WTC11 (cell line): ENCODE data around the gene AP5B1. TPM values are rescaled to one million over a fixed set of nuclear protein-coding genes. Genes with fewer than 3 reads are reported as not detected.
A peak's percentile ranks its signal among the peaks of the same experiment; 100 is the strongest.

ENCODE experiments used
- ATAC-seq: fragments of 200-7000 bp; cut with Tn5 transposase; 2 replicates; pipeline ENCODE4 v1.10.0; 2021; ENCODE audit warnings: mild to moderate bottlenecking, moderate library complexity
- CTCF ChIA-PET: fragments of 300-600 bp; sonication (Branson Sonifier 250); formaldehyde crosslinking; loops from one replicate; lab custom pipeline; 2021; ENCODE audit warnings: antibody characterized with exemption; lab: Charles Lee
- POLR2A ChIA-PET: fragments of 350-600 bp; sonication (Branson Sonifier 250); formaldehyde crosslinking; loops from one replicate; lab custom pipeline; 2021; ENCODE audit warnings: antibody characterized with exemption; lab: Charles Lee
- DNase-seq: peaks from one replicate; pipeline ENCODE4 v3.0.0; 2021; ENCODE audit warnings: low spot score
- H3K27ac Mint-ChIP-seq: 2 replicates; pipeline ENCODE4 v1.8.0; 2021; ENCODE audit warnings: mixed read lengths
- H3K27me3 Mint-ChIP-seq: 2 replicates; pipeline ENCODE4 v1.8.0; 2021; ENCODE audit warnings: low read depth, mild to moderate bottlenecking, moderate library complexity, mixed read lengths
- H3K36me3 Mint-ChIP-seq: 2 replicates; pipeline ENCODE4 v1.8.0; 2021; ENCODE audit warnings: mixed read lengths
- H3K4me1 Mint-ChIP-seq: 2 replicates; pipeline ENCODE4 v1.8.0; 2022; ENCODE audit warnings: mixed read lengths
- H3K4me3 Mint-ChIP-seq: 2 replicates; pipeline ENCODE4 v1.8.0; 2021; ENCODE audit warnings: mild to moderate bottlenecking, moderate library complexity, mixed read lengths
- H3K9me3 Mint-ChIP-seq: 2 replicates; pipeline ENCODE4 v1.8.0; 2021; ENCODE audit warnings: mixed read lengths
- CREM ChIP-seq: sonication (generic); formaldehyde crosslinking; IDR thresholded peaks from 2 replicates; pipeline ENCODE4 v1.8.1; 2022; ENCODE audit warnings: mild to moderate bottlenecking, missing genetic modification reagents, moderate library complexity
- ETV6 ChIP-seq: sonication (generic); formaldehyde crosslinking; IDR thresholded peaks from 2 replicates; pipeline ENCODE4 v1.8.1; 2022; ENCODE audit warnings: mild to moderate bottlenecking, missing genetic modification reagents
- GABPB1 ChIP-seq: sonication (generic); formaldehyde crosslinking; IDR thresholded peaks from 2 replicates; pipeline ENCODE4 v1.8.1; 2023; ENCODE audit warnings: mild to moderate bottlenecking, missing genetic modification reagents
- NFATC4 ChIP-seq: fragments of 250-450 bp; sonication (Bioruptor Pico); IDR thresholded peaks from 2 replicates; pipeline ENCODE4 v1.9.0; 2021; ENCODE audit warnings: mild to moderate bottlenecking
- SP1 ChIP-seq: sonication (generic); formaldehyde crosslinking; conservative IDR thresholded peaks from 2 replicates; pipeline ENCODE4 v1.8.1; 2022; ENCODE audit warnings: missing genetic modification reagents
- TCF7 ChIP-seq: sonication (generic); formaldehyde crosslinking; IDR thresholded peaks from 2 replicates; pipeline ENCODE4 v1.8.0; 2022; ENCODE audit warnings: mild to moderate bottlenecking, low read depth, missing genetic modification reagents, moderate library complexity
- ZNF121 ChIP-seq: sonication (generic); formaldehyde crosslinking; IDR thresholded peaks from 2 replicates; pipeline ENCODE4 v1.8.0; 2023; ENCODE audit warnings: missing genetic modification reagents
- ZNF219 ChIP-seq: sonication (generic); formaldehyde crosslinking; IDR thresholded peaks from 2 replicates; pipeline ENCODE4 v1.8.0; 2023; ENCODE audit warnings: missing genetic modification reagents, mild to moderate bottlenecking, borderline replicate concordance
- ZNF232 ChIP-seq: sonication (generic); formaldehyde crosslinking; IDR thresholded peaks from 2 replicates; pipeline ENCODE4 v1.8.0; 2022; ENCODE audit warnings: mild to moderate bottlenecking, missing genetic modification reagents
- ZNF317 ChIP-seq: sonication (generic); formaldehyde crosslinking; IDR thresholded peaks from 2 replicates; pipeline ENCODE4 v1.8.1; 2023; ENCODE audit warnings: low read depth, mild to moderate bottlenecking, moderate library complexity, missing genetic modification reagents, borderline replicate concordance
- total RNA-seq: library from RNA; stranded (reverse); gene quantifications from 3 replicates; pipeline ENCODE4 v1.2.3, GENCODE V29; 2021
- TF ChIP-seq, protein P1 (sequence below): sonication (generic); formaldehyde crosslinking; IDR thresholded peaks from 2 replicates; pipeline ENCODE4 v1.8.0; 2023; ENCODE audit warnings: mild to moderate bottlenecking, missing genetic modification reagents
- TF ChIP-seq, protein P2 (sequence below): sonication (generic); formaldehyde crosslinking; IDR thresholded peaks from 2 replicates; pipeline ENCODE4 v1.8.1; 2023; ENCODE audit warnings: mild to moderate bottlenecking, missing genetic modification reagents, moderate library complexity
- TF ChIP-seq, protein P3 (sequence below): sonication (generic); formaldehyde crosslinking; IDR thresholded peaks from 2 replicates; pipeline ENCODE4 v1.8.1; 2023; ENCODE audit warnings: mild to moderate bottlenecking, missing genetic modification reagents
- TF ChIP-seq, protein P4 (sequence below): sonication (generic); formaldehyde crosslinking; IDR thresholded peaks from 2 replicates; pipeline ENCODE4 v1.8.1; 2022; ENCODE audit warnings: low read depth, mild to moderate bottlenecking, moderate library complexity, missing genetic modification reagents, borderline replicate concordance
- TF ChIP-seq, protein P5 (sequence below): sonication (generic); formaldehyde crosslinking; IDR thresholded peaks from 2 replicates; pipeline ENCODE4 v1.8.1; 2022; ENCODE audit warnings: mild to moderate bottlenecking, missing genetic modification reagents, moderate library complexity, borderline replicate concordance

The AP5B1 gene
- total RNA-seq, 1 experiment from 2014 or later = 17.2 TPM

DNA sequence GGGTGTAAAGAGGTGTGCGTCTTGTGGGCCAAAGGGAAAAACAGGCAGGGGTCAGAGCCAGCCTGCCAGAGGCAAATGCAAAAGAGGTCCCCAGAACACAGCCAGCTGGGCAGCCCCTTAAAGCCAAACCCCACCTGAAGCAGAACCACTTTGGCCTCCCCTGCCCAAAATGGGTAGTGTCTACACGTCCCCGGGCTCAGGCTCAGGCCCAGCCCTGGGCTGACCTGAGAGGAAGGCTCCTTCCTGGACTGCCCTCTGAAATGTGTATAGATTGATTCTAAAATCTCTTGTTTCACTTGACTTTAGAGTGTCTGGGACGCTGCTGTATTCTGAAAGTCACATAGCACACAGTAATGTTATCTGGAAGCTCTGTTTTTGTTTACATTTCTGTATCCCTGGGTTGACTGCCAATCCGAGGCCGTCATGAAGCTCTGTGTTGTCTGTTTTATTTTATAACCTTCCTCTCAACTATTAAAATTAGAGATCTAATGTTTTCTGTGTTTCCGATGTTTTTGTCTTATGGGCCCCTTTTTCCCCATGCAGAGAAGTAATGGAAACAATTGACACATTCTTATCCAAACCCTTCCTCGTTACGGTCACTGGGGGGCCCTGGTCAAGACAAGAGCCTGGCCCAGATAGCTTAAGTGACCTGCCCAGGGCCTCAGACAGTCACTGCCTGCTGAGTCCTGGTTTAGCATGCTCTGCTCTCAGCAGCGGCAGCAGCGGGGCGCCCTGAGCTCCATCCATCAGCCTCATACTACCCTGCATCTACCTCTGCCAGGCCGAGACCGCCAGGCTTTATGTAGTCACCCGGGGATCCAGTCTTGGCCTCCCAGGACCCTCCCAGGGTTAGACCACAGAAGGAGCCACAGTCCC is 16.2 kb upstream of the AP5B1 start:
- Mint-ChIP-seq H3K36me3 (peaks cover 5% of the 10 kb centered on the region; the same call in 1 of the 2 replicates), H3K27me3 (no peaks in the 10 kb centered on the region), H3K4me3 (no peak overlapping the region), H3K4me1 (peaks cover 21% of the 10 kb centered on the region), H3K27ac (peak overlapping the region; percentile 32), H3K9me3 (no peaks in the 10 kb centered on the region)
- peak; percentile 40 for ATAC-seq
- no peak for TF ChIP-seq ZNF219 (CRISPR knock-in tag)
- TF ChIP-seq, protein P1, sequence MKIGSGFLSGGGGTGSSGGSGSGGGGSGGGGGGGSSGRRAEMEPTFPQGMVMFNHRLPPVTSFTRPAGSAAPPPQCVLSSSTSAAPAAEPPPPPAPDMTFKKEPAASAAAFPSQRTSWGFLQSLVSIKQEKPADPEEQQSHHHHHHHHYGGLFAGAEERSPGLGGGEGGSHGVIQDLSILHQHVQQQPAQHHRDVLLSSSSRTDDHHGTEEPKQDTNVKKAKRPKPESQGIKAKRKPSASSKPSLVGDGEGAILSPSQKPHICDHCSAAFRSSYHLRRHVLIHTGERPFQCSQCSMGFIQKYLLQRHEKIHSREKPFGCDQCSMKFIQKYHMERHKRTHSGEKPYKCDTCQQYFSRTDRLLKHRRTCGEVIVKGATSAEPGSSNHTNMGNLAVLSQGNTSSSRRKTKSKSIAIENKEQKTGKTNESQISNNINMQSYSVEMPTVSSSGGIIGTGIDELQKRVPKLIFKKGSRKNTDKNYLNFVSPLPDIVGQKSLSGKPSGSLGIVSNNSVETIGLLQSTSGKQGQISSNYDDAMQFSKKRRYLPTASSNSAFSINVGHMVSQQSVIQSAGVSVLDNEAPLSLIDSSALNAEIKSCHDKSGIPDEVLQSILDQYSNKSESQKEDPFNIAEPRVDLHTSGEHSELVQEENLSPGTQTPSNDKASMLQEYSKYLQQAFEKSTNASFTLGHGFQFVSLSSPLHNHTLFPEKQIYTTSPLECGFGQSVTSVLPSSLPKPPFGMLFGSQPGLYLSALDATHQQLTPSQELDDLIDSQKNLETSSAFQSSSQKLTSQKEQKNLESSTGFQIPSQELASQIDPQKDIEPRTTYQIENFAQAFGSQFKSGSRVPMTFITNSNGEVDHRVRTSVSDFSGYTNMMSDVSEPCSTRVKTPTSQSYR (CRISPR knock-in tag) = no peak
- no peak for TF ChIP-seq GABPB1 (CRISPR knock-in tag)
- TF ChIP-seq, protein P2, sequence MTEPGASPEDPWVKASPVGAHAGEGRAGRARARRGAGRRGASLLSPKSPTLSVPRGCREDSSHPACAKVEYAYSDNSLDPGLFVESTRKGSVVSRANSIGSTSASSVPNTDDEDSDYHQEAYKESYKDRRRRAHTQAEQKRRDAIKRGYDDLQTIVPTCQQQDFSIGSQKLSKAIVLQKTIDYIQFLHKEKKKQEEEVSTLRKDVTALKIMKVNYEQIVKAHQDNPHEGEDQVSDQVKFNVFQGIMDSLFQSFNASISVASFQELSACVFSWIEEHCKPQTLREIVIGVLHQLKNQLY = no peak
- no peak for TF ChIP-seq ZNF232 (CRISPR knock-in tag)
- no peak for TF ChIP-seq TCF7 (CRISPR knock-in tag)
- TF ChIP-seq ZNF317 (CRISPR knock-in tag) = no peak
- TF ChIP-seq, protein P3, sequence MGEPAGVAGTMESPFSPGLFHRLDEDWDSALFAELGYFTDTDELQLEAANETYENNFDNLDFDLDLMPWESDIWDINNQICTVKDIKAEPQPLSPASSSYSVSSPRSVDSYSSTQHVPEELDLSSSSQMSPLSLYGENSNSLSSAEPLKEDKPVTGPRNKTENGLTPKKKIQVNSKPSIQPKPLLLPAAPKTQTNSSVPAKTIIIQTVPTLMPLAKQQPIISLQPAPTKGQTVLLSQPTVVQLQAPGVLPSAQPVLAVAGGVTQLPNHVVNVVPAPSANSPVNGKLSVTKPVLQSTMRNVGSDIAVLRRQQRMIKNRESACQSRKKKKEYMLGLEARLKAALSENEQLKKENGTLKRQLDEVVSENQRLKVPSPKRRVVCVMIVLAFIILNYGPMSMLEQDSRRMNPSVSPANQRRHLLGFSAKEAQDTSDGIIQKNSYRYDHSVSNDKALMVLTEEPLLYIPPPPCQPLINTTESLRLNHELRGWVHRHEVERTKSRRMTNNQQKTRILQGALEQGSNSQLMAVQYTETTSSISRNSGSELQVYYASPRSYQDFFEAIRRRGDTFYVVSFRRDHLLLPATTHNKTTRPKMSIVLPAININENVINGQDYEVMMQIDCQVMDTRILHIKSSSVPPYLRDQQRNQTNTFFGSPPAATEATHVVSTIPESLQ (CRISPR knock-in tag) = no peak
- ChIA-PET POLR2A (no interaction called here), CTCF (interaction anchor here (0.6 to 3.4 kb wide), 11 partner anchors 12 to 191 kb away, joined by 3 to 43 read pairs (median 3); partner anchors contain the start of genes AP5B1, FIBP, KAT5 and MUS81)
- DNase-seq = no peak

DNA sequence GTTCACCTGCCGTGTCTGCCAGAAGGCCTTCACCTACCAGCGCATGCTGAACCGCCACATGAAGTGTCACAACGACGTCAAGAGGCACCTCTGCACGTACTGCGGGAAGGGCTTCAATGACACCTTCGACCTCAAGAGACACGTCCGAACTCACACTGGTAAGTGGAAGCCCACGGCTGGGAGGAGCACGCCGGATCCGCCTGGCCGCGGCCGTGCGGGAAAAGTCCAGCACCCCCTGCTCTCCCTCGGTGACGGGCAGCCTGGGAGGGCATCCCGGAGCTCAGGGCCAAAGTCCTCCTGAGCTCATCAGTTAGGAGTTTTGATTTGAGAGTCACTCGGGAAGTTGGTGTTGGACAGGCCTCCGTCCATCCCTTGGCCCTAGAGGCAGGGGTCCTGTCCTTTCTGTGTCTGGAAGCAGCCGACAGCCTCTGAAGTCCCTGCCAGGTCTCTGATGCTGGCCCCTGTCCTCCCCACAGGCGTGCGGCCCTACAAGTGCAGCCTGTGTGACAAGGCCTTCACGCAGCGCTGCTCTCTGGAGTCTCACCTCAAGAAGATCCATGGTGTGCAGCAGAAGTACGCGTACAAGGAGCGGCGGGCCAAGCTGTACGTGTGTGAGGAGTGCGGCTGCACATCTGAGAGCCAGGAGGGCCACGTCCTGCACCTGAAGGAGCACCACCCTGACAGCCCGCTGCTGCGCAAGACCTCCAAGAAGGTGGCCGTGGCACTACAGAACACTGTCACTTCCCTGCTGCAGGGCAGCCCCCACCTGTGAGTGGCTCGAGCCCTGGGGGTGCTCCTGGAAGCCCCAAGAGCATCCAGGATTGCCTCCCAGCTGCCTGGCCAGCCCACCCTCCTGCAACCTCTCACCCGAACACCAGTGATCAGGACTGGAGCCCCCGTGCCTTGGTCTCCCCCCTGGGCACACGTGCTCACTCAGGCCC is 14.1 kb upstream of the AP5B1 start:
- ChIA-PET CTCF (interaction anchor here (0.9 to 8.5 kb wide), 2 partner anchors 15 to 83 kb away, joined by 3 to 151 read pairs; partner anchors contain the start of genes AP5B1 and KAT5), POLR2A (interaction anchor here (1.2 kb wide), 1 partner anchor 11 kb away, joined by 4 read pairs; no protein-coding TSS in a partner anchor)
- Mint-ChIP-seq H3K27me3 (no peaks in the 10 kb centered on the region), H3K4me3 (no peak overlapping the region), H3K9me3 (no peaks in the 10 kb centered on the region), H3K4me1 (peaks cover 29% of the 10 kb centered on the region), H3K27ac (no peak overlapping the region), H3K36me3 (peaks cover 5% of the 10 kb centered on the region; the same call in 1 of the 2 replicates)
- no peak for ATAC-seq
- no peak for DNase-seq
- TF ChIP-seq ETV6 (CRISPR knock-in tag) = no peak
- no peak for TF ChIP-seq ZNF121 (CRISPR knock-in tag)
- TF ChIP-seq, all 79 proteins: peak for 0

DNA sequence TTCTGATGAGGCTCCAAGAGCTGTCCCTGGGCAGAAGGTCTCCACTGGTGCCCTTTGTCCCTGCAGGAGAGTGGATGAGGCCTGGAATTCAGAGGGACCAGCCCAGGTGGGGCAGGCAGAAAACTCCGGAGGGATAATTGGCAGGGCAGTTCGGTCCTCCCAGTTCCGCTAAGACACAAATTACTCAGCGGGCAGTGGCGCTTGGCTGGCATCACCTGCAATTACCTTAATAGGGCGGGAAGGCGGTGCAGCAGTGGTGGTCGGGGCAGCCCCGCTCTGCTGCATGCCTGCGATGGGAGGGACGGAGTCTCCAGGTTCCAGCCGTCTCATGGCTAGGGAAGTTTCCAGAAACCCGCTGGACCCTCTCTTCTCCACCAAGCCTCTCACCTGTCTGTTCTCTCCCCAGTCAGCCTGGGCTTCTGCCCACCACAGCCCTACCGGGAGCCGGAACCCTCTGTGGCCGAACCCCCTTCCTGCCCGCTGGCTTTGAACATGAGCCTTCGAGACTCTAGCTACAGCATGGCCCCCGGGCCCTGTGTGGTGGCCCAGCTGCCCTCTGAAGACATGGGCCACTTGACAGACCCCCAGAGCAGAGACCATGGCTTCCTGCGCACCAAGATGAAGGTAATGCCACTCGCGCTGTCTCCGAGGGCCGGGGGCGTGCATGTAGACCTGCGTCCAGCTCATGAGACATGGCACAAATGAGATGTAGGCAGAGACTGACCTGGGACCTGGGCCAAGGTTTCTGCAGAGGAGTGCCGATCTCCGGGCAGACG is 13.0 kb upstream of the AP5B1 start:
- H3K27ac Mint-ChIP-seq = no peak overlapping the region
- ATAC-seq (no peak), DNase-seq (no peak)
- ChIA-PET CTCF (interaction anchor here (0.9 to 8.5 kb wide), 3 partner anchors 14 to 82 kb away, joined by 3 to 151 read pairs (median 4); partner anchors contain the start of genes AP5B1 and KAT5), POLR2A (interaction anchor here (1.2 kb wide), 1 partner anchor 12 kb away, joined by 4 read pairs; no protein-coding TSS in a partner anchor)
- H3K27me3 Mint-ChIP-seq = 0 out of 2 replicates have a peak, but pooled peaks cover under 1% of the 10 kb centered on the region
- peaks cover 5% of the 10 kb centered on the region; the same call in 1 of the 2 replicates for H3K36me3 Mint-ChIP-seq
- H3K9me3 Mint-ChIP-seq = no peaks in the 10 kb centered on the region
- H3K4me3 Mint-ChIP-seq = no peak overlapping the region
- TF ChIP-seq CREM (CRISPR knock-in tag) (no peak), NFATC4 (CRISPR knock-in tag) (no peak), SP1 (CRISPR knock-in tag) (no peak)
- TF ChIP-seq, protein P4, sequence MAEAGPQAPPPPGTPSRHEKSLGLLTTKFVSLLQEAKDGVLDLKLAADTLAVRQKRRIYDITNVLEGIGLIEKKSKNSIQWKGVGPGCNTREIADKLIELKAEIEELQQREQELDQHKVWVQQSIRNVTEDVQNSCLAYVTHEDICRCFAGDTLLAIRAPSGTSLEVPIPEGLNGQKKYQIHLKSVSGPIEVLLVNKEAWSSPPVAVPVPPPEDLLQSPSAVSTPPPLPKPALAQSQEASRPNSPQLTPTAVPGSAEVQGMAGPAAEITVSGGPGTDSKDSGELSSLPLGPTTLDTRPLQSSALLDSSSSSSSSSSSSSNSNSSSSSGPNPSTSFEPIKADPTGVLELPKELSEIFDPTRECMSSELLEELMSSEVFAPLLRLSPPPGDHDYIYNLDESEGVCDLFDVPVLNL (CRISPR knock-in tag) = no peak
- TF ChIP-seq, protein P5, sequence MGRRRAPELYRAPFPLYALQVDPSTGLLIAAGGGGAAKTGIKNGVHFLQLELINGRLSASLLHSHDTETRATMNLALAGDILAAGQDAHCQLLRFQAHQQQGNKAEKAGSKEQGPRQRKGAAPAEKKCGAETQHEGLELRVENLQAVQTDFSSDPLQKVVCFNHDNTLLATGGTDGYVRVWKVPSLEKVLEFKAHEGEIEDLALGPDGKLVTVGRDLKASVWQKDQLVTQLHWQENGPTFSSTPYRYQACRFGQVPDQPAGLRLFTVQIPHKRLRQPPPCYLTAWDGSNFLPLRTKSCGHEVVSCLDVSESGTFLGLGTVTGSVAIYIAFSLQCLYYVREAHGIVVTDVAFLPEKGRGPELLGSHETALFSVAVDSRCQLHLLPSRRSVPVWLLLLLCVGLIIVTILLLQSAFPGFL (CRISPR knock-in tag) = no peak
- peaks cover 35% of the 10 kb centered on the region for H3K4me1 Mint-ChIP-seq
